Erythroblast (primary cell): ENCODE data around the gene CFLAR.
"Not testable (repeated sequence)": the region's sequence is repeated elsewhere in the genome, so short reads cannot be mapped to it uniquely, and the experiment has no call there.

ENCODE experiments used
- DNase-seq, 2 experiments: peaks; one replicate each; lab custom pipeline; 2025; lab: John Stamatoyannopoulos, UW
- GATA1 ChIP-seq: IDR thresholded peaks from 2 replicates; pipeline ENCODE4 v1.6.1; 2011; ENCODE audit warnings: low read depth, mild to moderate bottlenecking, control low read depth, low read length, moderate library complexity
- POLR2A ChIP-seq: IDR thresholded peaks from 2 replicates; pipeline ENCODE4 v1.6.1; 2011; ENCODE audit warnings: mild to moderate bottlenecking, low read length

Gene CFLAR

GRCh38 chr2:201110615-201111014 is 5.3 kb upstream of the CFLAR start:
- no peak for DNase-seq
- no peak for TF ChIP-seq POLR2A
- TF ChIP-seq GATA1: no peak

GRCh38 chr2:201111096-201111495 is 4.9 kb upstream of the CFLAR start:
- TF ChIP-seq POLR2A (no peak), GATA1 (no peak)
- DNase-seq: no peak

- DNase-seq: no peak
- TF ChIP-seq POLR2A (no peak), GATA1 (no peak)
Observed at GRCh38 chr2:201114350-201114749, 1.6 kb upstream of the CFLAR start.

GRCh38 chr2:201114846-201115245 is 1.1 kb upstream of the CFLAR start:
- no peak for DNase-seq
- TF ChIP-seq GATA1 (no peak), POLR2A (no peak)

GRCh38 chr2:201116959-201117734 is 1.2 kb downstream of the CFLAR start:
- TF ChIP-seq GATA1 (no peak), POLR2A (peak; percentile 59)
- DNase-seq: peak; percentile 90 to 94

- not testable (repeated sequence) for DNase-seq
Observed at GRCh38 chr2:201117735-201118094, 1.8 kb downstream of the CFLAR start.

GRCh38 chr2:201118121-201118960 is 2.4 kb downstream of the CFLAR start:
- peak; percentile 89 to 93 for DNase-seq
- TF ChIP-seq POLR2A (peak; percentile 88), GATA1 (no peak)

- DNase-seq: peak; percentile 82 to 87
- TF ChIP-seq POLR2A (peak; percentile 12), GATA1 (no peak)
Observed at GRCh38 chr2:201118961-201119854, 3.2 kb downstream of the CFLAR start.

GRCh38 chr2:201122276-201122675 is 6.3 kb downstream of the CFLAR start:
- peak; percentile 45 to 51 for DNase-seq
- TF ChIP-seq GATA1 (no peak), POLR2A (peak; percentile 52)

GRCh38 chr2:201126308-201127151 is 10.6 kb downstream of the CFLAR start:
- TF ChIP-seq GATA1: no peak
- no peak for TF ChIP-seq POLR2A
- DNase-seq: peak; percentile 66 to 71

GRCh38 chr2:201127152-201127511 is 11.2 kb downstream of the CFLAR start:
- TF ChIP-seq POLR2A (no peak), GATA1 (no peak)

GRCh38 chr2:201127570-201127969 is 11.6 kb downstream of the CFLAR start:
- TF ChIP-seq GATA1: no peak
- peak; percentile 91 for TF ChIP-seq POLR2A
- DNase-seq: peak; percentile 87 to 90

More at GRCh38 chr2:201127152-201127511, 11.2 kb downstream of the CFLAR start:
- peak; percentile 51 to 72 for DNase-seq

- TF ChIP-seq GATA1 (no peak), POLR2A (no peak)
Observed at GRCh38 chr2:201128033-201128432, 12.1 kb downstream of the CFLAR start.

More at GRCh38 chr2:201128033-201128432, 12.1 kb downstream of the CFLAR start:
- DNase-seq: peak; percentile 27 to 63
